Measurements from ENCODE around the gene KCNJ9. TPM values are rescaled to one million over a fixed set of nuclear protein-coding genes. Genes with fewer than 3 reads are reported as not detected.

The KCNJ9 gene
- total RNA-seq, 6 experiments from 2014 or later, result not detected

- Histone ChIP-seq H3K36me3 (peaks cover 0 to 5% (median 1%) of the 10 kb centered on the region in 4 donors), H3K4me3 (peak overlapping the region; percentile 72 to 81 (median 74)), H3K4me1 (peaks cover 0 to 74% (median 28%) of the 10 kb centered on the region in 4 donors), H3K27ac (peak overlapping the region; percentile 67 to 86 (median 70)), H3K27me3 (no peaks in the 10 kb centered on the region), H3K9me3 (no peaks in the 10 kb centered on the region)
- WGBS (ENCODE audit: insufficient coverage, low coverage, low lambda C conversion rate, missing lambda C conversion rate), result 43% methylated on average over 4 of the region's 5 CpGs
- DNase-seq (no peak), ATAC-seq (no peak)
- intact Hi-C loops (cut with DNase I), result no loop called here
- TF ChIP-seq POLR2A (IDR thresholded peaks at IDR 0.05), result peak; percentile 6
- TF ChIP-seq, protein P1, sequence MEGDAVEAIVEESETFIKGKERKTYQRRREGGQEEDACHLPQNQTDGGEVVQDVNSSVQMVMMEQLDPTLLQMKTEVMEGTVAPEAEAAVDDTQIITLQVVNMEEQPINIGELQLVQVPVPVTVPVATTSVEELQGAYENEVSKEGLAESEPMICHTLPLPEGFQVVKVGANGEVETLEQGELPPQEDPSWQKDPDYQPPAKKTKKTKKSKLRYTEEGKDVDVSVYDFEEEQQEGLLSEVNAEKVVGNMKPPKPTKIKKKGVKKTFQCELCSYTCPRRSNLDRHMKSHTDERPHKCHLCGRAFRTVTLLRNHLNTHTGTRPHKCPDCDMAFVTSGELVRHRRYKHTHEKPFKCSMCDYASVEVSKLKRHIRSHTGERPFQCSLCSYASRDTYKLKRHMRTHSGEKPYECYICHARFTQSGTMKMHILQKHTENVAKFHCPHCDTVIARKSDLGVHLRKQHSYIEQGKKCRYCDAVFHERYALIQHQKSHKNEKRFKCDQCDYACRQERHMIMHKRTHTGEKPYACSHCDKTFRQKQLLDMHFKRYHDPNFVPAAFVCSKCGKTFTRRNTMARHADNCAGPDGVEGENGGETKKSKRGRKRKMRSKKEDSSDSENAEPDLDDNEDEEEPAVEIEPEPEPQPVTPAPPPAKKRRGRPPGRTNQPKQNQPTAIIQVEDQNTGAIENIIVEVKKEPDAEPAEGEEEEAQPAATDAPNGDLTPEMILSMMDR (IDR thresholded peaks at IDR 0.05), result no peak
Observed at GRCh38 chr1:160097151-160097910, 16.0 kb downstream of the KCNJ9 start.

DNA sequence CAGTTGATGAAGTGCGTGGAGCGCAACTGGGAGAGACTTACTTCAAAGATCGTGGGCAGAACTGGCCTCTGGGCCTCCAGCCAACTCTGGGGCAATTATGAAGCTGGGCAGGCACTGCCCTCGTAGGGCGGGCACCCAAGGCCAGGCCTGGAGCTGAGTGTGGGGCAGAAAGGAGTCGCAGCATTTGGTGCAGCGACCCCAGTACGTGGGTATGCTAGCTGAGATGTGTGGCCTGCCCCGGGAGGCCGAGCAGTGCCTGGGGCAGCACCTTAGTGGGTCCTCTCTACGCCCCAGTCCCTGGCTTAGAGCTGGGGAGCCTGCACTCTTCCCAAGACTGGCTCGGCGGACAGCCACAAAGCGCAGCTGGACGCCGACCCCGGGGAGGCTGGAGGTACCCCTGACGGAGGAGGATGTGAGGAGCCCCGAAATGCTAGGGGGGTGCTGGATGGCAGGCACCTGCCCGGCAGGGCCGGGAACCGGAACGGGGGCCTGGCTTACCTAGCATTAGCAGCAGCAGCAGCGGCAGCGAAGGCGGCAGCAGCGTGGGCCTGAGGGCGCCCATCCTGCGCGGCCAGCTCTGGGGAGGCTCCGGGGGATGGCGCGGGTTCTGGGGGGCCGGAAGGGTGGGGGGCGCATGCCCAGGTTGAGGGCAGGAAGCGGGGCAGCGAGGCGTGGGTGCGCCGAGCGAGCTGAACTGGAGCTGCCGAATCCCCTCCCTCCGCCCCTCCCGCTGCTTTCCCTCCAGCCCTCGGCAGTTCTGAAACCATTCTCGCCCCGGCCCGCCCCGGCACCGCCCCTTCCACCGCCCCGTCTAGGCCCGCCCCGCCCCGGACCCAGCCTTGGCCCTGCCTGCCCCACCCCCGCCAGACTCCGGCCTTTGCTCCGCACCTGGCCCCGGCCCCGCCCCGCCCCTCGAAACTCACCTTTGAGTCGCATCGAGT is 16.8 kb downstream of the KCNJ9 start, which contains the start of gene IGSF8:
IGSF8 (minus strand) TSS at position 709 of the 941 bp plus-strand sequence; CDS start at position 562, 147 bp downstream.
- peak; percentile 94 to 95 (median 94) for DNase-seq

DNA sequence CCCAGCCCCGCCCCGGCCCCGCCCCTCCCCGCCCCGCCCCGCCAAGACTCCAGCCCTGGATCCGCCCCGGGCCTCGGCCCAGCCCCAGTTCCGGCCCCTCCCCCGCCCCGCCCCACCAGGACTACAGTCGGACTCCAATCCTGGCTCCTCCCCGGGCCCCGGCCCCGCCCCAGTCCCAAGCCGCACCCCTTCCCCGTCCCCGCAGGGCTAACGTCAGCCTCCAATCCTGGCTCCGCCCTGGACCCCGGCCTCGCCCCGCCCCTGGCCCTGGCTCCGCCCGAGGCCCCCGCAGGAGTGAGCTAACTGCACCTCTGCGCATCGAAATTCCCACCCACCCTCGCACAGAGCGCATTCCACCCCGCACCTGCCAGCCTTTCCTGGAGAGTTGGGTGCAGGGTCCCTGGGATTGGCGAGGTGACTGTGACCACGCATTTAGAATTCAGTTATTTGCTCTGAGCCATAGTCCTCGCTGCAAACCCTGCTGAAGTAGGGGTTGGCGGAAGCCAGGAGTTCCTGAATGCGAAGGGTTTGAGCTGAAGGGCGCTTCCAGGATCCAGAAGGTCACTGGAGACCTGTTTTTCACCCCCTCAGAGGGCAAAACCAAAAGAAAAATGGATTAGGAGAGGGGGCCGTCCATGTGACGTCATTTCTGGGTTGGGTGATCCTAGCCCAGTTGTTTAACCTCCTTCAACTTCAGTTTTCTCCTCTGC is 17.7 kb downstream of the KCNJ9 start:
- intact Hi-C loops (cut with DNase I), result no loop called here

More for the DNA sequence above, 16.8 kb downstream of the KCNJ9 start, which contains the start of gene IGSF8:
- 4% methylated on average over 19 of the region's 64 CpGs for WGBS (ENCODE audit: insufficient coverage, low coverage, low lambda C conversion rate, missing lambda C conversion rate)
- Histone ChIP-seq H3K27ac (peak within 1 kb of the TSS; percentile 66 to 88 (median 78)), H3K4me3 (peak within 1 kb of the TSS; percentile 72 to 81 (median 74)), H3K27me3 (no peaks in the 10 kb centered on the region), H3K9me3 (no peaks in the 10 kb centered on the region), H3K36me3 (no peaks in the 10 kb centered on the region), H3K4me1 (peaks cover 0 to 65% (median 27%) of the 10 kb centered on the region in 4 donors)
- intact Hi-C loops (cut with DNase I), result no loop called here
- peak; percentile 64 to 79 (median 73) for ATAC-seq
- peak; percentile 47 for TF ChIP-seq POLR2A (IDR thresholded peaks at IDR 0.05)
- TF ChIP-seq, protein P1 (IDR thresholded peaks at IDR 0.05), result no peak

More for the DNA sequence above, 17.7 kb downstream of the KCNJ9 start:
- H3K27me3 ChIP-seq, result no peaks in the 10 kb centered on the region
- peak; percentile 99 for DNase-seq
- TF ChIP-seq POLR2A (IDR thresholded peaks at IDR 0.05), result peak; percentile 57
- TF ChIP-seq, protein P1 (IDR thresholded peaks at IDR 0.05), result no peak
- whole genome bisulfite sequencing (ENCODE audit: insufficient coverage, low coverage, low lambda C conversion rate, missing lambda C conversion rate), result 4% methylated on average over 27 of the region's 40 CpGs
- H3K4me1 ChIP-seq, result peaks cover 0 to 57% (median 20%) of the 10 kb centered on the region in 4 donors
- peak overlapping the region; percentile 24 to 52 (median 44) for H3K4me3 ChIP-seq
- no peaks in the 10 kb centered on the region for H3K36me3 ChIP-seq
- peak; percentile 75 to 88 (median 80) for ATAC-seq
- no peaks in the 10 kb centered on the region for H3K9me3 ChIP-seq
- H3K27ac ChIP-seq, result peak overlapping the region; percentile 65 to 88 (median 78)

Measured in right lobe of liver (tissue), 6 donors.